Suprapubic skin (tissue), 4 donors: ENCODE results near the gene ANLN.

Source experiments
- EP300 ChIP-seq: sonication (generic); formaldehyde crosslinking; IDR thresholded peaks from one replicate; pipeline ENCODE4 v1.6.1; 2017; ENCODE audit warnings: antibody characterized with exemption
- POLR2AphosphoS5 ChIP-seq, 3 donors: sonication (generic); formaldehyde crosslinking; IDR thresholded peaks; one replicate each; pipeline ENCODE4 v1.6.1; 2017; ENCODE audit warnings: antibody characterized with exemption in 3 of 3
- TF ChIP-seq, protein P1 (sequence below), 2 donors: fragments of 200-600 bp in 1 of 2; fragments of 450-650 bp in 1 of 2; sonication (generic) in 1 of 2; IDR thresholded peaks; one replicate each; pipeline ENCODE4 v1.5.1; 2016 to 2019; ENCODE audit warnings: antibody characterized with exemption in 2 of 2, mild to moderate bottlenecking in 1 of 2, moderate library complexity in 1 of 2

- TF ChIP-seq POLR2AphosphoS5 (IDR thresholded peaks at IDR 0.05) (no peak), EP300 (no peak)
- TF ChIP-seq, protein P1, sequence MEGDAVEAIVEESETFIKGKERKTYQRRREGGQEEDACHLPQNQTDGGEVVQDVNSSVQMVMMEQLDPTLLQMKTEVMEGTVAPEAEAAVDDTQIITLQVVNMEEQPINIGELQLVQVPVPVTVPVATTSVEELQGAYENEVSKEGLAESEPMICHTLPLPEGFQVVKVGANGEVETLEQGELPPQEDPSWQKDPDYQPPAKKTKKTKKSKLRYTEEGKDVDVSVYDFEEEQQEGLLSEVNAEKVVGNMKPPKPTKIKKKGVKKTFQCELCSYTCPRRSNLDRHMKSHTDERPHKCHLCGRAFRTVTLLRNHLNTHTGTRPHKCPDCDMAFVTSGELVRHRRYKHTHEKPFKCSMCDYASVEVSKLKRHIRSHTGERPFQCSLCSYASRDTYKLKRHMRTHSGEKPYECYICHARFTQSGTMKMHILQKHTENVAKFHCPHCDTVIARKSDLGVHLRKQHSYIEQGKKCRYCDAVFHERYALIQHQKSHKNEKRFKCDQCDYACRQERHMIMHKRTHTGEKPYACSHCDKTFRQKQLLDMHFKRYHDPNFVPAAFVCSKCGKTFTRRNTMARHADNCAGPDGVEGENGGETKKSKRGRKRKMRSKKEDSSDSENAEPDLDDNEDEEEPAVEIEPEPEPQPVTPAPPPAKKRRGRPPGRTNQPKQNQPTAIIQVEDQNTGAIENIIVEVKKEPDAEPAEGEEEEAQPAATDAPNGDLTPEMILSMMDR (IDR thresholded peaks at IDR 0.05), result no peak
Measured at GRCh38 chr7:36456138-36456537, 66.5 kb downstream of the ANLN start.
